GM18519 (cell line): ENCODE results near the gene PCDHB9.
"Not testable (repeated sequence)": the region's sequence is repeated elsewhere in the genome, so short reads cannot be mapped to it uniquely, and the experiment has no call there.

Experiments used
- ATAC-seq: cut with Tn5 transposase; IDR thresholded peaks from one replicate; pipeline ENCODE4 v1.9.1; 2021; ENCODE audit warnings: mild to moderate bottlenecking, moderate library complexity; ENCODE audit not compliant: unreplicated experiment, low FRiP score

The PCDHB9 gene

GRCh38 chr5:141234109-141234667 is 47.2 kb downstream of the PCDHB9 start:
- ATAC-seq: no peak

DNA sequence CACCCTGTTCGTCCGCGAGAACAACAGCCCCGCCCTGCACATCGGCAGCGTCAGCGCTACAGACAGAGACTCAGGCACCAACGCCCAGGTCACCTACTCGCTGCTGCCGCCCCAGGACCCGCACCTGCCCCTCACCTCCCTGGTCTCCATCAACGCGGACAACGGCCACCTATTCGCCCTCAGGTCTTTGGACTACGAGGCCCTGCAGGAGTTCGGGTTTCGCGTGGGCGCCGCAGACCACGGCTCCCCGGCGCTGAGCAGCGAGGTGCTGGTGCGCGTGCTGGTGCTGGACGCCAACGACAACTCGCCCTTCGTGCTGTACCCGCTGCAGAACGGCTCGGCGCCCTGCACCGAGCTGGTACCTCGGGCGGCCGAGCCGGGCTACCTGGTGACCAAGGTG is 49.0 kb downstream of the PCDHB9 start:
- not testable (repeated sequence) for ATAC-seq

DNA sequence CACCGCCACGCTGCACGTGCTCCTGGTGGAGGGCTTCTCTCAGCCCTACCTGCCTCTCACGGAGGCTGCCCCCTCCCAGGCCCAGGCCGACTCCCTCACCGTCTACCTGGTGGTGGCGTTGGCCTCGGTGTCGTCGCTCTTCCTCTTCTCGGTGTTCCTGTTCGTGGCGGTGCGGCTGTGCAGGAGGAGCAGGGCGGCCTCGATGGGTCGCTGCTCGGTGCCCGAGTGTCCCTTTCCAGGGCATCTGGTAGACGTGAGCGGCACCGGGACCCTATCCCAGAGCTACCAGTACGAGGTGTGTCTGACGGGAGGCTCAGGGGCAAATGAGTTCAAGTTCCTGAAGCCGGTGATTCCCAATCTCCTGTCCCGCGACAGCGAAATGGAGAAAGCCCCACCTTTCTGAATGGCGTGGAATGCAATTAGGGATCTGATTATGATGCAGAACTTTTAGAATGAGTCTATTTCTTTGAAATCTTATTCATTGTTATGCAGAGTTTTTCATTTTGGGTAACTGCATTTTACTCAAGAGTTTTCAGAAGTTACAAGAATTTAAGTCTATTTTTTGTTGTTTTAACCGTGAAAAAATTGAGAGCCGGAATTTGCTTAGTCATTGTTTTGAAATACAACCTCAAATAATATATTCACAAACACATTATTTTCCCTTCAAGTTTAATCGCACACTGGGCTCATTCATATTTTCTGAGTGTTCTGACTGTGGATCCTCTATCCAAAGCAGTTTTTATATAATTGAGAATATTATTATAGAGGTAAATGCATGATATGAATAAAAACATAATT is 49.8 kb downstream of the PCDHB9 start:
- no peak for ATAC-seq
